CD4-positive, alpha-beta T cell treated with Interferon alpha-2 for 1 hour (primary cell): ENCODE data around the gene SCYL1.
A peak's percentile ranks its signal among the peaks of the same experiment; 100 is the strongest.

ENCODE experiments used
- DNase-seq, 2 donors: peaks; one replicate each; pipeline ENCODE4 v3.0.0-alpha.2; 2020 to 2022

Gene SCYL1

DNA sequence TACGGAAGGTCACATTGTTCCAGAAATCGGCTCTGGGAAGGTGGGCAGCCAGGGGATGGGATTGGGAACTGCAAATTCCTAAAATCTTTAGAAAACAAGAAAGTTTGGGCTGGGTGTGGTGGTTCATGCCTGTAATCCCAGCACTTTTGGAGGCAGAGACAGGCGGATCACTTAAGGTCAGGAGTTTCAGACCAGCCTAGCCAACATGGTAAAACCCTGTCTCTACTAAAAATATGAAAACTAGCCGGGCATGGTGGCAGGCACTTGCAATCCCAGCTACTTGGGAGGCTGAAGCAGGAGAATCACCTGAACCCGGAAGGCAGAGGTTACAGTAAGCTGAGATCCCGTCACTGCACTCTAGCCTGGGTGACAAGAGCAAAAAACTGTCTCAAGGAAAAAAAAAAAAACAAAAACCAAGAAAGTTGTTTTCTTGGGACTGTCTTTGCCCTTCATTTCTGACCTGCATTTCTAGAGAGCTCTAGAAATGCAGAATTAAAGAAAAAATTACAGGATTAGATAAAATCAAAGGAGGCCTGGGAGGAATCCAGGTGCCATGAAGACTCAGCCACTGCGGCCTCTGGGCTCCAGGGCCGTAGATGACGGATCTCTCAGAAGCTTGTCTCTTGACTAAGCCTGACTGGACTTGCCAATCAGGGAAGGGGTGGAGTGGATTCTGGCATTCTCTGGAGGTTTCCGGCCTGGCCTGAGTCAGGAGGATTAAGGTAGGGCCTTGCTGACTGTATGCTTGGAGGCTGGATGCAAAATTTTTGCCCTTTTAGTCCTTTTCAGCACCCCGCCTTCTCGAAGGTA lies 31.3 kb upstream of the SCYL1 start:
- DNase-seq: no peak

DNA sequence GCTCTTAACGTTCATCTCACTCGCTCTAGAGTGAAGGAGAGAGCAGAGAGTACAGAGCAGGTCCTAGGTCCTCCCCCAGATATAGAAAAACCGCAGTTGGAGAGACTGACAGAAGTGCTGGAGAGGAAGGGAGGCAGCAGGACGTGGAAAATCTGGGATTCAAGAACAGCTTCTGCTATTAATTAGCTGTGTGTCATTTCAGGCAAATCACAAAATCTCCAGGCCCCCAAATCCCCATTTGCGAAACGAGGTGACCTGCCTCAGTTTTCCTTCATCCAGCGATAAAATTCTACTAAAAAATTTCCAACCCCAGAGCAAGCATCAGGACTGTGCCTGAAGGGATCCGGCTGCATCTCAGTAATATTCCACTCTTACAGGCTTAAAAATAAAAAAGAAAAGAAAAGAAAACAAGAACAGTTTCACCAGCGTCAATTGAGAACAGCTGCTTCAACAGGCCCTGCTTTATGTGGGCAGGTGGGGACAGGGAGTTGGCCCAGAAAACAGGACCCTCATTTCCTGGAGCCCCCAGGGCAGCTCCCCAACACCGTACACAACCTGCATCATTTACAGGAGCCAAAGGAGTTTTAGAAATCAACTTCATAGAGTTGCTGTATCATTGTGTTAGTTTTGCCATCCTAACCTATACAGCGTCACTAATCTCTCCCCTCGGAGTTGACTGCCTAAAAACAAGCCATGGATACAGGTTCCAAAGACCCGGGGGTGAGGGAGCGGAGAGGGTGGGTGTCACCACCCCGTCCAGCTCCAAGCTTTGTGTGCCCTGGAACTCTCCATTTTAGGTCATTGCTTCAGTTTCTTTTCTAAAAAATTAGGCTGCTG lies 28.4 kb upstream of the SCYL1 start:
- no peak for DNase-seq

DNA sequence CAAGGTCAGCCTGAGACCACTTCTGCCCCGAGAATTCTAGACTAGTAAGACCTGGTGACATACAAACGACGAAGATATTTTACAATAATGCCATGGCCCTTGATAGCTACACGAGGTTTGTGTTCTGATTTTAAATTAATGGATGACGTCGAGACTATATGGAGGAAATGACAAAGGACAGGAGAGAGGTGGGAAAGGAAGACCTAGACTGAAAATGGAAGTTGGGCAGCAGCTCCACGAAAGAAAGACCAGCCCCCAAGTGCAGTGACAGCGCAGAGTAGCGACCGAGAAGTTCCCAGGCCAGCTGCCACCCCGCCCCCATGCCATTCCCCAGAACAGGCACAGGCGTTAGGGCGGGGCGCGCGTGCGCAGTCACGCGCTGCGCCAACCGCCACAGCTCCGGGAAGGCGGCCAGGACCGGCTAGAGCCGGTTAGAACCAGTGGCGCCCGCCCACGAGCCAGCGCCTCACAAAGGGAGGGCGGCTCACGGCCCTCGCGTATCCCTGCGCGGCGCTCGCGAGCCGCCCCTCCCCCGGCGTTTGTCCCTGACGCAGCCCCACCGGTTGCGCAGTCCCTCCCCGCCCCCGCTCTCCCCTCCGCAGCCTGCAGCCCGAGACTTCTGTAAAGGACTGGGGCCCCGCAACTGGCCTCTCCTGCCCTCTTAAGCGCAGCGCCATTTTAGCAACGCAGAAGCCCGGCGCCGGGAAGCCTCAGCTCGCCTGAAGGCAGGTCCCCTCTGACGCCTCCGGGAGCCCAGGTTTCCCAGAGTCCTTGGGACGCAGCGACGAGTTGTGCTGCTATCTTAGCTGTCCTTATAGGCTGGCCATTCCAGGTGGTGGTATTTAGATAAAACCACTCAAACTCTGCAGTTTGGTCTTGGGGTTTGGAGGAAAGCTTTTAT lies 27.5 kb upstream of the SCYL1 start:
- peak; percentile 98 to 99 for DNase-seq

DNA sequence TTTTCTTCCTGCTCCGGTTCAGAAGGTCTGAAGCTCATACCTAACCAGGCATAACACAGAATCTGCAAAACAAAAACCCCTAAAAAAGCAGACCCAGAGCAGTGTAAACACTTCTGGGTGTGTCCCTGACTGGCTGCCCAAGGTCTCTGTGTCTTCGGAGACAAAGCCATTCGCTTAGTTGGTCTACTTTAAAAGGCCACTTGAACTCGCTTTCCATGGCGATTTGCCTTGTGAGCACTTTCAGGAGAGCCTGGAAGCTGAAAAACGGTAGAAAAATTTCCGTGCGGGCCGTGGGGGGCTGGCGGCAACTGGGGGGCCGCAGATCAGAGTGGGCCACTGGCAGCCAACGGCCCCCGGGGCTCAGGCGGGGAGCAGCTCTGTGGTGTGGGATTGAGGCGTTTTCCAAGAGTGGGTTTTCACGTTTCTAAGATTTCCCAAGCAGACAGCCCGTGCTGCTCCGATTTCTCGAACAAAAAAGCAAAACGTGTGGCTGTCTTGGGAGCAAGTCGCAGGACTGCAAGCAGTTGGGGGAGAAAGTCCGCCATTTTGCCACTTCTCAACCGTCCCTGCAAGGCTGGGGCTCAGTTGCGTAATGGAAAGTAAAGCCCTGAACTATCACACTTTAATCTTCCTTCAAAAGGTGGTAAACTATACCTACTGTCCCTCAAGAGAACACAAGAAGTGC lies 26.7 kb upstream of the SCYL1 start:
- DNase-seq: peak; percentile 70 to 79

DNA sequence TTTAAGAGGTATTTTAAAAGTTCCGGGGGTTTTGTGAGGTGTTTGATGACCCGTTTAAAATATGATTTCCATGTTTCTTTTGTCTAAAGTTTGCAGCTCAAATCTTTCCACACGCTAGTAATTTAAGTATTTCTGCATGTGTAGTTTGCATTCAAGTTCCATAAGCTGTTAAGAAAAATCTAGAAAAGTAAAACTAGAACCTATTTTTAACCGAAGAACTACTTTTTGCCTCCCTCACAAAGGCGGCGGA lies 26.2 kb upstream of the SCYL1 start:
- no peak for DNase-seq

DNA sequence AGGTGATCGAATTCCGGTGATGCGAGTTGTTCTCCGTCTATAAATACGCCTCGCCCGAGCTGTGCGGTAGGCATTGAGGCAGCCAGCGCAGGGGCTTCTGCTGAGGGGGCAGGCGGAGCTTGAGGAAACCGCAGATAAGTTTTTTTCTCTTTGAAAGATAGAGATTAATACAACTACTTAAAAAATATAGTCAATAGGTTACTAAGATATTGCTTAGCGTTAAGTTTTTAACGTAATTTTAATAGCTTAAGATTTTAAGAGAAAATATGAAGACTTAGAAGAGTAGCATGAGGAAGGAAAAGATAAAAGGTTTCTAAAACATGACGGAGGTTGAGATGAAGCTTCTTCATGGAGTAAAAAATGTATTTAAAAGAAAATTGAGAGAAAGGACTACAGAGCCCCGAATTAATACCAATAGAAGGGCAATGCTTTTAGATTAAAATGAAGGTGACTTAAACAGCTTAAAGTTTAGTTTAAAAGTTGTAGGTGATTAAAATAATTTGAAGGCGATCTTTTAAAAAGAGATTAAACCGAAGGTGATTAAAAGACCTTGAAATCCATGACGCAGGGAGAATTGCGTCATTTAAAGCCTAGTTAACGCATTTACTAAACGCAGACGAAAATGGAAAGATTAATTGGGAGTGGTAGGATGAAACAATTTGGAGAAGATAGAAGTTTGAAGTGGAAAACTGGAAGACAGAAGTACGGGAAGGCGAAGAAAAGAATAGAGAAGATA lies 25.7 kb upstream of the SCYL1 start, which contains the start of gene MALAT1:
Gene MALAT1, plus strand, starts transcription at position 69 of the 736 bp plus-strand sequence.
- peak; percentile 94 to 97 for DNase-seq

DNA sequence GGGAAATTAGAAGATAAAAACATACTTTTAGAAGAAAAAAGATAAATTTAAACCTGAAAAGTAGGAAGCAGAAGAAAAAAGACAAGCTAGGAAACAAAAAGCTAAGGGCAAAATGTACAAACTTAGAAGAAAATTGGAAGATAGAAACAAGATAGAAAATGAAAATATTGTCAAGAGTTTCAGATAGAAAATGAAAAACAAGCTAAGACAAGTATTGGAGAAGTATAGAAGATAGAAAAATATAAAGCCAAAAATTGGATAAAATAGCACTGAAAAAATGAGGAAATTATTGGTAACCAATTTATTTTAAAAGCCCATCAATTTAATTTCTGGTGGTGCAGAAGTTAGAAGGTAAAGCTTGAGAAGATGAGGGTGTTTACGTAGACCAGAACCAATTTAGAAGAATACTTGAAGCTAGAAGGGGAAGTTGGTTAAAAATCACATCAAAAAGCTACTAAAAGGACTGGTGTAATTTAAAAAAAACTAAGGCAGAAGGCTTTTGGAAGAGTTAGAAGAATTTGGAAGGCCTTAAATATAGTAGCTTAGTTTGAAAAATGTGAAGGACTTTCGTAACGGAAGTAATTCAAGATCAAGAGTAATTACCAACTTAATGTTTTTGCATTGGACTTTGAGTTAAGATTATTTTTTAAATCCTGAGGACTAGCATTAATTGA lies 25.0 kb upstream of the SCYL1 start:
- peak in 1 of 2 donors; percentile 54 for DNase-seq

GRCh38 chr11:65500387-65501185 lies 24.3 kb upstream of the SCYL1 start:
- peak; percentile 45 to 62 for DNase-seq

DNA sequence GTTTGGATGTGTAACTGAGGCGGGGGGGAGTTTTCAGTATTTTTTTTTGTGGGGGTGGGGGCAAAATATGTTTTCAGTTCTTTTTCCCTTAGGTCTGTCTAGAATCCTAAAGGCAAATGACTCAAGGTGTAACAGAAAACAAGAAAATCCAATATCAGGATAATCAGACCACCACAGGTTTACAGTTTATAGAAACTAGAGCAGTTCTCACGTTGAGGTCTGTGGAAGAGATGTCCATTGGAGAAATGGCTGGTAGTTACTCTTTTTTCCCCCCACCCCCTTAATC lies 23.8 kb upstream of the SCYL1 start:
- DNase-seq: peak in 1 of 2 donors; percentile 37

- peak in 1 of 2 donors; percentile 39 for DNase-seq
Measured at GRCh38 chr11:65501472-65502273, 23.2 kb upstream of the SCYL1 start.

GRCh38 chr11:65502274-65502554 lies 22.7 kb upstream of the SCYL1 start:
- no peak for DNase-seq

DNA sequence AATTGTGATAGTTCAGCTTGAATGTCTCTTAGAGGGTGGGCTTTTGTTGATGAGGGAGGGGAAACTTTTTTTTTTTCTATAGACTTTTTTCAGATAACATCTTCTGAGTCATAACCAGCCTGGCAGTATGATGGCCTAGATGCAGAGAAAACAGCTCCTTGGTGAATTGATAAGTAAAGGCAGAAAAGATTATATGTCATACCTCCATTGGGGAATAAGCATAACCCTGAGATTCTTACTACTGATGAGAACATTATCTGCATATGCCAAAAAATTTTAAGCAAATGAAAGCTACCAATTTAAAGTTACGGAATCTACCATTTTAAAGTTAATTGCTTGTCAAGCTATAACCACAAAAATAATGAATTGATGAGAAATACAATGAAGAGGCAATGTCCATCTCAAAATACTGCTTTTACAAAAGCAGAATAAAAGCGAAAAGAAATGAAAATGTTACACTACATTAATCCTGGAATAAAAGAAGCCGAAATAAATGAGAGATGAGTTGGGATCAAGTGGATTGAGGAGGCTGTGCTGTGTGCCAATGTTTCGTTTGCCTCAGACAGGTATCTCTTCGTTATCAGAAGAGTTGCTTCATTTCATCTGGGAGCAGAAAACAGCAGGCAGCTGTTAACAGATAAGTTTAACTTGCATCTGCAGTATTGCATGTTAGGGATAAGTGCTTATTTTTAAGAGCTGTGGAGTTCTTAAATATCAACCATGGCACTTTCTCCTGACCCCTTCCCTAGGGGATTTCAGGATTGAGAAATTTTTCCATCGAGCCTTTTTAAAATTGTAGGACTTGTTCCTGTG lies 22.1 kb upstream of the SCYL1 start:
- peak in 1 of 2 donors; percentile 51 for DNase-seq

DNA sequence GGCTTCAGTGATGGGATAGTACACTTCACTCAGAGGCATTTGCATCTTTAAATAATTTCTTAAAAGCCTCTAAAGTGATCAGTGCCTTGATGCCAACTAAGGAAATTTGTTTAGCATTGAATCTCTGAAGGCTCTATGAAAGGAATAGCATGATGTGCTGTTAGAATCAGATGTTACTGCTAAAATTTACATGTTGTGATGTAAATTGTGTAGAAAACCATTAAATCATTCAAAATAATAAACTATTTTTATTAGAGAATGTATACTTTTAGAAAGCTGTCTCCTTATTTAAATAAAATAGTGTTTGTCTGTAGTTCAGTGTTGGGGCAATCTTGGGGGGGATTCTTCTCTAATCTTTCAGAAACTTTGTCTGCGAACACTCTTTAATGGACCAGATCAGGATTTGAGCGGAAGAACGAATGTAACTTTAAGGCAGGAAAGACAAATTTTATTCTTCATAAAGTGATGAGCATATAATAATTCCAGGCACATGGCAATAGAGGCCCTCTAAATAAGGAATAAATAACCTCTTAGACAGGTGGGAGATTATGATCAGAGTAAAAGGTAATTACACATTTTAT lies 21.4 kb upstream of the SCYL1 start:
- DNase-seq: no peak

- peak in 1 of 2 donors; percentile 47 for DNase-seq
Measured at GRCh38 chr11:65503949-65504673, 20.8 kb upstream of the SCYL1 start.

DNA sequence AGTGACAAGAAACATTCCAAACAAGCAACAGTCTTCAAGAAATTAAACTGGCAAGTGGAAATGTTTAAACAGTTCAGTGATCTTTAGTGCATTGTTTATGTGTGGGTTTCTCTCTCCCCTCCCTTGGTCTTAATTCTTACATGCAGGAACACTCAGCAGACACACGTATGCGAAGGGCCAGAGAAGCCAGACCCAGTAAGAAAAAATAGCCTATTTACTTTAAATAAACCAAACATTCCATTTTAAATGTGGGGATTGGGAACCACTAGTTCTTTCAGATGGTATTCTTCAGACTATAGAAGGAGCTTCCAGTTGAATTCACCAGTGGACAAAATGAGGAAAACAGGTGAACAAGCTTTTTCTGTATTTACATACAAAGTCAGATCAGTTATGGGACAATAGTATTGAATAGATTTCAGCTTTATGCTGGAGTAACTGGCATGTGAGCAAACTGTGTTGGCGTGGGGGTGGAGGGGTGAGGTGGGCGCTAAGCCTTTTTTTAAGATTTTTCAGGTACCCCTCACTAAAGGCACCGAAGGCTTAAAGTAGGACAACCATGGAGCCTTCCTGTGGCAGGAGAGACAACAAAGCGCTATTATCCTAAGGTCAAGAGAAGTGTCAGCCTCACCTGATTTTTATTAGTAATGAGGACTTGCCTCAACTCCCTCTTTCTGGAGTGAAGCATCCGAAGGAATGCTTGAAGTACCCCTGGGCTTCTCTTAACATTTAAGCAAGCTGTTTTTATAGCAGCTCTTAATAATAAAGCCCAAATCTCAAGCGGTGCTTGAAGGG lies 20.0 kb upstream of the SCYL1 start:
- DNase-seq: peak in 1 of 2 donors; percentile 40

GRCh38 chr11:65505466-65506289 lies 19.2 kb upstream of the SCYL1 start:
- peak in 1 of 2 donors; percentile 43 for DNase-seq
